K562 (cell line): ENCODE results near the gene C1QTNF6. TPM values are rescaled to one million over a fixed set of nuclear protein-coding genes. Genes with fewer than 3 reads are reported as not detected.

Experiments
- ATAC-seq: fragments of 200-7000 bp; cut with Tn5 transposase; 3 replicates; pipeline ENCODE4 v1.9.1; 2020; ENCODE audit warnings: moderate library complexity
- BruUV-seq: library from RNA; stranded (reverse); fragments of 400-500 nt; replicated peaks from 2 replicates; lab custom pipeline; 2021; lab: Mats Ljungman, UMichigan
- CTCF ChIA-PET: fragments of 300-600 bp; formaldehyde crosslinking; extraction: SDS; loops from one replicate; lab custom pipeline; 2021; ENCODE audit warnings: low intra/inter-chr PET ratio; lab: Yijun Ruan, JAX
- POLR2A ChIA-PET: fragments of 300-600, 350-650 bp; sonication (Branson Sonifier 250); formaldehyde crosslinking; extraction: SDS; loops from one replicate; lab custom pipeline; 2021; ENCODE audit warnings: antibody characterized with exemption, inconsistent platforms; lab: Yijun Ruan, JAX
- DNase-seq, 4 experiments: peaks; one replicate each; pipeline versions ENCODE4 v3.0.0 to v3.0.0-alpha.2; 2011 to 2018; ENCODE audit warnings: low spot score in 3 of 4, mixed read lengths in 3 of 4; ENCODE audit errors: extremely low read depth in 1 of 4
- FAIRE-seq: peaks from 2 replicates; lab custom pipeline; 2011; peaks lifted over from hg19 to GRCh38; lab: Jason Lieb, UNC
- H2AFZ ChIP-seq: 2 replicates; pipeline ENCODE4 v1.6.0; 2011; ENCODE audit warnings: low read depth, low read length, control low read depth, inconsistent platforms
- H3K27ac ChIP-seq: fragments of 200-600 bp; 3 replicates; pipeline ENCODE4 v1.8.0; 2011; ENCODE audit warnings: low read depth, mild to moderate bottlenecking, control low read depth, inconsistent platforms, low read length, moderate library complexity, mixed read lengths; ENCODE audit errors: extremely low read depth
- H3K27me3 ChIP-seq, 2 experiments: fragments of 300-600 bp in 1 of 2; 2 replicates in 1 of 2; 3 replicates in 1 of 2; pipeline versions ENCODE4 v1.6.0 to v1.8.0; 2011; ENCODE audit warnings: inconsistent platforms in 2 of 2, low read length in 2 of 2, mild to moderate bottlenecking in 1 of 2, mixed read lengths in 1 of 2, moderate library complexity in 1 of 2; ENCODE audit not compliant: control insufficient read depth in 2 of 2, insufficient read depth in 2 of 2
- H3K36me3 ChIP-seq: fragments of 300-600 bp; 3 replicates; pipeline ENCODE4 v1.8.0; 2011; ENCODE audit warnings: mild to moderate bottlenecking, low read length, inconsistent platforms; ENCODE audit not compliant: control insufficient read depth, insufficient read depth
- H3K4me1 ChIP-seq, 2 experiments: fragments of 200-600 bp in 1 of 2; replicated peaks in 1 of 2; 2 replicates in 1 of 2; 3 replicates in 1 of 2; pipeline versions ENCODE4 v1.5.1 to v1.8.0; 2011; ENCODE audit warnings: inconsistent platforms in 2 of 2, low read length in 2 of 2, mild to moderate bottlenecking in 1 of 2, mixed read lengths in 1 of 2, moderate library complexity in 1 of 2; ENCODE audit not compliant: control insufficient read depth in 2 of 2, insufficient read depth in 2 of 2
- H3K4me2 ChIP-seq: 2 replicates; pipeline ENCODE4 v1.6.1; 2011; ENCODE audit warnings: low read length, control low read depth, inconsistent platforms, mixed read lengths; ENCODE audit not compliant: insufficient read depth
- H3K4me3 ChIP-seq: fragments of 200-600 bp; sonication (generic), shearing (Covaris generic); 2 replicates; pipeline ENCODE4 v1.5.1; 2016; ENCODE audit warnings: control low read depth, inconsistent platforms
- H3K79me2 ChIP-seq: fragments of 200-600 bp; 3 replicates; pipeline ENCODE4 v1.8.0; 2011; ENCODE audit warnings: low read length, inconsistent platforms; ENCODE audit not compliant: control insufficient read depth, insufficient read depth
- H3K9ac ChIP-seq, 2 experiments: 2 replicates each; pipeline versions ENCODE4 v1.6.0 to v1.6.1; 2011; ENCODE audit warnings: low read depth in 2 of 2, low read length in 2 of 2, control low read depth in 1 of 2, inconsistent platforms in 1 of 2, mild to moderate bottlenecking in 1 of 2, mixed read lengths in 1 of 2; ENCODE audit not compliant: insufficient read depth in 1 of 2
- H3K9me1 ChIP-seq: one replicate; pipeline ENCODE4 v1.6.0; 2011; ENCODE audit warnings: inconsistent platforms, mild to moderate bottlenecking, low read length, moderate library complexity; ENCODE audit not compliant: control insufficient read depth, insufficient read depth
- H3K9me3 ChIP-seq: replicated peaks from 2 replicates; pipeline ENCODE4 v1.5.1; 2011; ENCODE audit warnings: low read depth, low read length, inconsistent platforms; ENCODE audit not compliant: control insufficient read depth, insufficient read depth
- H4K20me1 ChIP-seq: replicated peaks from 2 replicates; pipeline ENCODE4 v1.6.1; 2011; ENCODE audit warnings: low read length, inconsistent platforms, mixed read lengths; ENCODE audit not compliant: control insufficient read depth, insufficient read depth
- JUNB ChIP-seq: fragments of 450-650 bp; formaldehyde crosslinking; conservative IDR thresholded peaks from 2 replicates; pipeline ENCODE4 v1.4.0; 2020; ENCODE audit warnings: mild to moderate bottlenecking
- JUND ChIP-seq, 2 experiments: IDR thresholded peaks; 2 replicates in 1 of 2; 3 replicates in 1 of 2; pipeline ENCODE4 v1.6.1; 2011; ENCODE audit warnings: borderline replicate concordance in 2 of 2, low read depth in 2 of 2, low read length in 2 of 2, improper control_type of control experiment in 1 of 2, missing biosample characterization in 1 of 2, missing genetic modification characterization in 1 of 2, missing genetic modification reagents in 1 of 2
- NR2C2 ChIP-seq, 2 experiments: fragments of 200-800 bp in 1 of 2; sonication (Bioruptor generic) in 1 of 2; sonication (generic) in 1 of 2; formaldehyde crosslinking in 1 of 2; IDR thresholded peaks; 2 replicates each; pipeline versions ENCODE4 v1.6.1 to v1.8.0; 2016 to 2022; ENCODE audit warnings: mild to moderate bottlenecking in 1 of 2, missing compliant biosample characterization in 1 of 2, missing genetic modification characterization in 1 of 2, missing genetic modification reagents in 1 of 2
- ZNF184 ChIP-seq: sonication (generic); formaldehyde crosslinking; IDR thresholded peaks from 2 replicates; pipeline ENCODE4 v1.5.0; 2020; ENCODE audit warnings: missing genetic modification reagents
- ZNF311 ChIP-seq: fragments of 250-450 bp; sonication (Bioruptor Pico); IDR thresholded peaks from 2 replicates; pipeline ENCODE4 v1.4.0; 2020; ENCODE audit warnings: mild to moderate bottlenecking, moderate library complexity
- WGBS: fragments of 100-300 bp; shearing (Covaris generic); methylation state at CpG from one replicate; pipeline ENCODE4 v1.1.6; 2016; ENCODE audit warnings: low coverage, mixed read lengths; ENCODE audit not compliant: insufficient coverage; ENCODE audit errors: missing lambda C conversion rate; 5-methylcytosine and 5-hydroxymethylcytosine counted together
- in situ Hi-C: fragments of 300-500 bp; cut with MboI; formaldehyde crosslinking; loops from 4 replicates; pipeline ENCODE4 v1.15.0; 2018; ENCODE audit warnings: inconsistent platforms, mixed read lengths
- intact Hi-C: fragments of 100-400 bp; cut with micrococcal nuclease; formaldehyde crosslinking; loops from 2 replicates; pipeline ENCODE4 v1.14.2; 2022
- polyA plus RNA-seq, 8 experiments: library from polyadenylated mRNA; depleted of rRNA in 4 of 8; stranded (reverse) in 5 of 8; unstranded in 3 of 8; fragments of >200 nt; fragmentation: Nextera tagmentation in 2 of 8; fragmentation: Illumina TruSeq in 1 of 8; extraction: Ambion mirVana in 2 of 8; extraction: Trizol in 1 of 8; gene quantifications; 2 replicates each; pipeline versions ENCODE4 v1.2.1 to v1.2.3, GENCODE V29; 2011 to 2014; ENCODE audit warnings: inconsistent platforms in 1 of 8, missing spikeins in 1 of 8
- total RNA-seq, 7 experiments: library from RNA; depleted of rRNA in 6 of 7; stranded (reverse); fragments of >200 nt in 6 of 7; fragmentation: Illumina TruSeq in 2 of 7; extraction: Trizol in 2 of 7; gene quantifications; 2 replicates each; pipeline versions ENCODE4 v1.2.1 to v1.2.3, GENCODE V29; 2011 to 2021; ENCODE audit warnings: low replicate concordance in 1 of 7
- TF ChIP-seq, protein P1 (sequence below): IDR thresholded peaks from 2 replicates; pipeline ENCODE4 v1.6.1; 2011; ENCODE audit not compliant: insufficient read length; ENCODE audit errors: extremely low read depth
- TF ChIP-seq, protein P2 (sequence below): IDR thresholded peaks from 2 replicates; pipeline ENCODE4 v1.6.1; 2014; ENCODE audit warnings: antibody characterized with exemption

The C1QTNF6 gene
- total and polyA plus RNA-seq, 9 of the 15 experiments (the other 6 are each of a cell fraction or from before 2014, with no cell fraction given): 0.18 to 0.92 (median 0.55) TPM

DNA sequence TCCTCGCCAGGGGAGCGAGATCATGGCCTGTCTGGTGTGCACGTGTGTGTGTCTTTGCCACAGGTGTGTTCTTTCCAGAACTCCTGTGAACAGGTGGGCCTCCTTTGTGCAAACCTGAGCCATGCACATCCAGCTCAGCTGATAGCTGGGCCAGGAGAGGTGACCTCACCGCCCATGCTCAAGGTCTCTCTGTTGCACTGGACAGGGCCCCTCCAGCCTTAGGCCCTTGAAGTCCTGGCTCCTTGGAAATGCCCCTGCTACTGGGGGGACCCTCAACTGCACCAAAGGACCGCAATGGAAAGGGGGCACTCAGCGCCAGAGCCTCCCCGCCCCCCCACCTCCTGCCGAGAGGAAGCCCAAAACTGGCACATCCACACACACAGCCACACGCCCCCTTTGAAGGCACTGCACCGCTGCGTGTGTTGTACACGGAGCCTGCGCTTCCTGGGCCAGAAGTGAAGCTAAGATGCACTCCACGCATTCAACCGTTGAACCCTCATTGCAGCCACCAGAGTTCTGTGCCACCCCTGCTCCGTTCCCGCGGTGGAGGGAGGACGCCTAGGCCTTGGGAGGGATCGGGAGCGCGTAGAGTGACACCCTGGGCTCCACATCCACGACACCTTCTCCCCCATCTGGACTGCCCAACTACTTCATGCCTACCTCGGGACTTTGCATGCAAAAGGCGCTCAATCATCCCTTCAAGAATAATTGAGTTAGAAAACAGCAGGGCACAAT lies 21.9 kb downstream of the C1QTNF6 start:
- H3K9ac ChIP-seq: no peak overlapping the region; a peak in 1 of 4 replicates
- no peak overlapping the region for H3K27ac ChIP-seq
- H3K36me3 ChIP-seq: no peaks in the 10 kb centered on the region
- BruUV-seq: no TSS peak
- WGBS: 24% methylated on average over 19 of the region's 25 CpGs
- H2AFZ ChIP-seq: no peak overlapping the region; the same call in 1 of the 2 replicates
- H3K27me3 ChIP-seq: no peaks in the 10 kb centered on the region; a peak in 2 of 5 replicates
- no peaks in the 10 kb centered on the region for H4K20me1 ChIP-seq
- no peaks in the 10 kb centered on the region; the same call in 1 of the 2 replicates for H3K9me3 ChIP-seq
- ChIA-PET CTCF (interaction anchor here (1.2 to 3.2 kb wide), 3 partner anchors 33 to 384 kb away, joined by 3 to 27 read pairs (median 6); no protein-coding TSS in a partner anchor), POLR2A (interaction anchor here (1.2 kb wide), 1 partner anchor 93 kb away, joined by 4 read pairs; no protein-coding TSS in a partner anchor)
- H3K4me1 ChIP-seq: peaks cover 0 to 13% of the 10 kb centered on the region in 2 experiments; a peak in 2 of 5 replicates
- intact Hi-C loops (loop anchor here (1.0 kb wide), 1 partner anchor 32 kb away; no protein-coding TSS in a partner anchor), in situ Hi-C loops (loop anchor here (5.0 kb wide), 1 partner anchor 291 kb away; no protein-coding TSS in a partner anchor)
- no peaks in the 10 kb centered on the region for H3K9me1 ChIP-seq
- FAIRE-seq (no peak), DNase-seq (no peak), ATAC-seq (no peak)
- TF ChIP-seq, protein P1, sequence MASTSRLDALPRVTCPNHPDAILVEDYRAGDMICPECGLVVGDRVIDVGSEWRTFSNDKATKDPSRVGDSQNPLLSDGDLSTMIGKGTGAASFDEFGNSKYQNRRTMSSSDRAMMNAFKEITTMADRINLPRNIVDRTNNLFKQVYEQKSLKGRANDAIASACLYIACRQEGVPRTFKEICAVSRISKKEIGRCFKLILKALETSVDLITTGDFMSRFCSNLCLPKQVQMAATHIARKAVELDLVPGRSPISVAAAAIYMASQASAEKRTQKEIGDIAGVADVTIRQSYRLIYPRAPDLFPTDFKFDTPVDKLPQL: no peak
- TF ChIP-seq, protein P2, sequence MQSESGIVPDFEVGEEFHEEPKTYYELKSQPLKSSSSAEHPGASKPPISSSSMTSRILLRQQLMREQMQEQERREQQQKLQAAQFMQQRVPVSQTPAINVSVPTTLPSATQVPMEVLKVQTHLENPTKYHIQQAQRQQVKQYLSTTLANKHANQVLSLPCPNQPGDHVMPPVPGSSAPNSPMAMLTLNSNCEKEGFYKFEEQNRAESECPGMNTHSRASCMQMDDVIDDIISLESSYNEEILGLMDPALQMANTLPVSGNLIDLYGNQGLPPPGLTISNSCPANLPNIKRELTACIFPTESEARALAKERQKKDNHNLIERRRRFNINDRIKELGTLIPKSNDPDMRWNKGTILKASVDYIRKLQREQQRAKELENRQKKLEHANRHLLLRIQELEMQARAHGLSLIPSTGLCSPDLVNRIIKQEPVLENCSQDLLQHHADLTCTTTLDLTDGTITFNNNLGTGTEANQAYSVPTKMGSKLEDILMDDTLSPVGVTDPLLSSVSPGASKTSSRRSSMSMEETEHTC: no peak
- TF ChIP-seq ZNF311 (CRISPR knock-in tag) (no peak), JUND (IDR thresholded peaks at IDR 0.05; ENCODE audit: borderline replicate concordance, low read depth, low read length) (no peak), JUND (tag; IDR thresholded peaks at IDR 0.05; ENCODE audit: borderline replicate concordance, low read depth, low read length) (no peak), ZNF184 (CRISPR knock-in tag) (no peak), NR2C2 (CRISPR knock-in tag; IDR thresholded peaks at IDR 0.05) (no peak), NR2C2 (tag; IDR thresholded peaks at IDR 0.05) (no peak), JUNB (CRISPR knock-in tag) (no peak)
- H3K79me2 ChIP-seq: no peaks in the 10 kb centered on the region
- H3K4me3 ChIP-seq: no peak overlapping the region
- no peak overlapping the region for H3K4me2 ChIP-seq
